Measurements from ENCODE around the gene CASP7. TPM values are rescaled to one million over a fixed set of nuclear protein-coding genes. Genes with fewer than 3 reads are reported as not detected.

The CASP7 gene
- 10 to 100 TPM in 1 of 2 donors, 1 to 10 TPM in 1; 8.8 to 25.0 TPM for total RNA-seq
- polyA plus RNA-seq = 10 to 100 TPM in 1 of 2 donors, 1 to 10 TPM in 1; 9.9 to 12.9 TPM

GRCh38 chr10:113679463-113680189, at the start of gene CASP7:
Gene CASP7 (plus strand): TSS chr10:113679912. CDS start chr10:113697494, 17,582 bp downstream.
- Histone ChIP-seq H3K4me1 (ENCODE audit: control insufficient read depth in 4 of 4, insufficient read depth in 4 of 4, low read length in 3 of 4) (peaks cover 4 to 28% (median 7%) of the 10 kb centered on the region in 4 donors), H3K27me3 (ENCODE audit: control insufficient read depth in 4 of 4, insufficient read depth in 4 of 4, low read length in 3 of 4) (no peaks in the 10 kb centered on the region), H3K4me3 (ENCODE audit: low read depth in 1 of 3, low read length in 3 of 3) (peak within 1 kb of the TSS; percentile 77 to 95 (median 79)), H3K36me3 (ENCODE audit: control insufficient read depth in 4 of 4, insufficient read depth in 3 of 4, low read depth in 1 of 4, low read length in 3 of 4) (peaks cover 0 to 3% (median 0%) of the 10 kb centered on the region in 4 donors), H3K9me3 (ENCODE audit: control insufficient read depth in 4 of 4, low read length in 3 of 4) (no peaks in the 10 kb centered on the region), H3K27ac (ENCODE audit: low read depth in 1 of 2, low read length in 2 of 2) (peak within 1 kb of the TSS; percentile 84 to 99), H3K9ac (ENCODE audit: low read depth in 1 of 2, low read length in 2 of 2) (peak within 1 kb of the TSS; percentile 30 to 97)
- under 1% methylated on average over 68 of the region's 68 CpGs for WGBS
- peak; percentile 71 for DNase-seq (ENCODE audit: low spot score)
- TF ChIP-seq NR2F2 (IDR thresholded peaks at IDR 0.05) = no peak
- peak; percentile 20 for TF ChIP-seq YY1 (IDR thresholded peaks at IDR 0.05)
- TF ChIP-seq RXRA (IDR thresholded peaks at IDR 0.05) = peak in 1 of 2 donors; percentile 48
- TF ChIP-seq EGR1 (IDR thresholded peaks at IDR 0.05; ENCODE audit: low read depth in 2 of 2) = no peak
- TF ChIP-seq TAF1 (conservative IDR thresholded peaks at IDR 0.05) = peak; percentile 17
- TF ChIP-seq HNF4A (conservative IDR thresholded peaks at IDR 0.05) = no peak
- no peak for TF ChIP-seq ATF3 (IDR thresholded peaks at IDR 0.05)
- peak; percentile 21 for TF ChIP-seq REST (IDR thresholded peaks at IDR 0.05)
- TF ChIP-seq CTCF (IDR thresholded peaks at IDR 0.05; ENCODE audit: low read depth, low read length, missing input control) = peak; percentile 23
- peak; percentile 31 for TF ChIP-seq MAX (IDR thresholded peaks at IDR 0.05)

GRCh38 chr10:113630929-113631533, 48.7 kb upstream of the CASP7 start:
- Histone ChIP-seq H3K27me3 (ENCODE audit: control insufficient read depth in 4 of 4, insufficient read depth in 4 of 4, low read length in 3 of 4) (no peaks in the 10 kb centered on the region), H3K4me3 (ENCODE audit: low read depth in 1 of 3, low read length in 3 of 3) (no peak overlapping the region), H3K9ac (ENCODE audit: low read depth in 1 of 2, low read length in 2 of 2) (no peak overlapping the region), H3K36me3 (ENCODE audit: control insufficient read depth in 4 of 4, insufficient read depth in 3 of 4, low read depth in 1 of 4, low read length in 3 of 4) (no peaks in the 10 kb centered on the region), H3K27ac (ENCODE audit: low read depth in 1 of 2, low read length in 2 of 2) (peak overlapping the region; percentile 37 to 53), H3K9me3 (ENCODE audit: control insufficient read depth in 4 of 4, low read length in 3 of 4) (peaks cover 0 to 2% (median 0%) of the 10 kb centered on the region in 4 donors), H3K4me1 (ENCODE audit: control insufficient read depth in 4 of 4, insufficient read depth in 4 of 4, low read length in 3 of 4) (peaks cover 4 to 29% (median 25%) of the 10 kb centered on the region in 4 donors)
- WGBS = 29% methylated on average over 5 of the region's 5 CpGs
- DNase-seq (ENCODE audit: low spot score) = no peak
- TF ChIP-seq RXRA (IDR thresholded peaks at IDR 0.05) (peak; percentile 34 to 63), GABPA (IDR thresholded peaks at IDR 0.05 in 1 of 2, conservative IDR thresholded peaks at IDR 0.05 in 1 of 2) (no peak), ZBTB33 (IDR thresholded peaks at IDR 0.05) (peak; percentile 20), RAD21 (IDR thresholded peaks at IDR 0.05) (peak in 1 of 2 donors; percentile 18), NR2F2 (IDR thresholded peaks at IDR 0.05) (no peak), REST (IDR thresholded peaks at IDR 0.05) (no peak), YY1 (IDR thresholded peaks at IDR 0.05) (no peak), FOXA2 (IDR thresholded peaks at IDR 0.05) (peak; percentile 16), MAX (IDR thresholded peaks at IDR 0.05) (peak; percentile 24), JUND (IDR thresholded peaks at IDR 0.05) (peak; percentile 43 to 50), ATF3 (IDR thresholded peaks at IDR 0.05) (no peak), HNF4G (IDR thresholded peaks at IDR 0.05) (peak; percentile 11), EGR1 (IDR thresholded peaks at IDR 0.05; ENCODE audit: low read depth in 2 of 2) (no peak)

All from liver (tissue), 9 donors.